Body of pancreas (tissue), 4 donors: ENCODE results near the gene PROX2.

Experiments used
- CTCF ChIP-seq, 7 experiments: fragments of 450-650 bp in 4 of 7; fragments of 200-600 bp in 3 of 7; sonication (generic) in 3 of 7; IDR thresholded peaks; one replicate each; pipeline ENCODE4 v1.5.1; 2016 to 2019; ENCODE audit warnings: antibody characterized with exemption in 7 of 7
- POLR2A ChIP-seq, 3 donors: fragments of 450-650 bp; IDR thresholded peaks; one replicate each; pipeline ENCODE4 v1.6.1; 2016; ENCODE audit warnings: antibody characterized with exemption in 3 of 3, mild to moderate bottlenecking in 2 of 3

- TF ChIP-seq CTCF (IDR thresholded peaks at IDR 0.05), result no peak
- no peak for TF ChIP-seq POLR2A (IDR thresholded peaks at IDR 0.05)
Observed at GRCh38 chr14:74841230-74842207, 34.4 kb downstream of the PROX2 start.
